Lower lobe of right lung (tissue), 2 donors: Measurements from ENCODE around the gene TRRAP. TPM values are rescaled to one million over a fixed set of nuclear protein-coding genes. Genes with fewer than 3 reads are reported as not detected.
A peak's percentile ranks its signal among the peaks of the same experiment; 100 is the strongest.

Source experiments
- ATAC-seq, 2 donors: fragments of 200-7000 bp; cut with Tn5 transposase; one replicate each; pipeline ENCODE4 v1.9.1; 2020 to 2022; ENCODE audit warnings: mild to moderate bottlenecking in 2 of 2, moderate library complexity in 2 of 2
- DNase-seq: peaks from one replicate; pipeline ENCODE4 v3.0.0-alpha.2; 2020
- H3K27ac ChIP-seq: fragments of 200-600 bp; one replicate; pipeline ENCODE4 v1.8.0; 2022
- H3K27me3 ChIP-seq: fragments of 200-600 bp; one replicate; pipeline ENCODE4 v1.8.0; 2022; ENCODE audit warnings: low read depth
- H3K36me3 ChIP-seq: fragments of 200-600 bp; one replicate; pipeline ENCODE4 v1.8.0; 2022; ENCODE audit warnings: mild to moderate bottlenecking
- H3K4me1 ChIP-seq: fragments of 200-600 bp; one replicate; pipeline ENCODE4 v1.8.0; 2022
- H3K4me3 ChIP-seq: fragments of 200-600 bp; one replicate; pipeline ENCODE4 v1.8.0; 2022; ENCODE audit warnings: mild to moderate bottlenecking
- H3K9me3 ChIP-seq: fragments of 200-600 bp; one replicate; pipeline ENCODE4 v1.8.0; 2022
- CTCF ChIP-seq: fragments of 200-600 bp; IDR thresholded peaks from one replicate; pipeline ENCODE4 v1.8.0; 2022; ENCODE audit warnings: antibody characterized with exemption, mild to moderate bottlenecking
- intact Hi-C: fragments of 100-400 bp; cut with DNase I; formaldehyde crosslinking; loops from one replicate; pipeline ENCODE4 v1.11.0; 2022
- long read RNA-seq: library from polyadenylated mRNA; unstranded; transcript quantifications from one replicate; pipeline ENCODE4 v2.0.0, GENCODE V29; 2021
- total RNA-seq: library from RNA; stranded (reverse); fragmentation: NEBNext Ultra II Directional; extraction: Animal tissue kit (Norgen Biotek cat#: 25700); gene quantifications from one replicate; pipeline ENCODE4 v1.2.1, GENCODE V29; 2021
- donor health status: DM: no; HTN: yes; CAD: no; lungs with severe emphysema.

Gene TRRAP
- 38.5 TPM for total RNA-seq
- long read RNA-seq, partial matches to known transcripts = 22 of 52 reads
- long read RNA-seq, other reads (novel, unspliced or antisense) = 30 of 52 reads

- ATAC-seq (peak; percentile 94 to 95), DNase-seq (peak; percentile 82)
- H3K9me3 ChIP-seq = no peaks in the 10 kb centered on the region
- peak within 1 kb of the TSS; percentile 97 for H3K27ac ChIP-seq
- H3K27me3 ChIP-seq = no peaks in the 10 kb centered on the region
- peaks cover 27% of the 10 kb centered on the region for H3K36me3 ChIP-seq
- peaks cover 18% of the 10 kb centered on the region for H3K4me1 ChIP-seq
- TF ChIP-seq CTCF = peak; percentile 99
- intact Hi-C loops = no loop called here
- H3K4me3 ChIP-seq = peak within 1 kb of the TSS; percentile 80
These were observed at the start of gene TRRAP for GRCh38 chr7:98878365-98879197. Gene TRRAP (plus strand): TSS chr7:98878532. CDS start chr7:98881151, 2,619 bp downstream.

GRCh38 chr7:98830972-98831548 lies 47.3 kb upstream of the TRRAP start:
- no peak for ATAC-seq

GRCh38 chr7:98831641-98832221 lies 46.6 kb upstream of the TRRAP start:
- Histone ChIP-seq H3K9me3 (no peaks in the 10 kb centered on the region), H3K36me3 (no peaks in the 10 kb centered on the region), H3K4me3 (no peak overlapping the region), H3K4me1 (no peaks in the 10 kb centered on the region), H3K27ac (no peak overlapping the region), H3K27me3 (peaks cover 7% of the 10 kb centered on the region)
- ATAC-seq = peak in 1 of 2 donors; percentile 51
- peak; percentile 55 for DNase-seq
- intact Hi-C loops = no loop called here
- peak; percentile 60 for TF ChIP-seq CTCF

More at GRCh38 chr7:98830972-98831548, 47.3 kb upstream of the TRRAP start:
- Histone ChIP-seq H3K9me3 (no peaks in the 10 kb centered on the region), H3K27me3 (peaks cover 10% of the 10 kb centered on the region), H3K4me3 (no peak overlapping the region), H3K4me1 (no peaks in the 10 kb centered on the region), H3K27ac (no peak overlapping the region), H3K36me3 (no peaks in the 10 kb centered on the region)
- intact Hi-C loops = no loop called here
- no peak for TF ChIP-seq CTCF
- no peak for DNase-seq

- no peaks in the 10 kb centered on the region for H3K36me3 ChIP-seq
- ATAC-seq = no peak
- no peak overlapping the region for H3K27ac ChIP-seq
- intact Hi-C loops = no loop called here
- no peak for DNase-seq
- no peaks in the 10 kb centered on the region for H3K9me3 ChIP-seq
- TF ChIP-seq CTCF = no peak
- no peak overlapping the region for H3K4me3 ChIP-seq
- H3K4me1 ChIP-seq = no peaks in the 10 kb centered on the region
- H3K27me3 ChIP-seq = peaks cover 10% of the 10 kb centered on the region
These were observed 45.3 kb upstream of the TRRAP start for GRCh38 chr7:98833022-98833421.

- intact Hi-C loops = no loop called here
- Histone ChIP-seq H3K4me1 (no peaks in the 10 kb centered on the region), H3K27ac (no peak overlapping the region), H3K4me3 (no peak overlapping the region), H3K36me3 (no peaks in the 10 kb centered on the region), H3K9me3 (no peaks in the 10 kb centered on the region), H3K27me3 (peaks cover 14% of the 10 kb centered on the region)
- ATAC-seq (no peak), DNase-seq (no peak)
- no peak for TF ChIP-seq CTCF
These were observed 43.4 kb upstream of the TRRAP start for GRCh38 chr7:98834949-98835348.
